ENCODE data around the gene DPYSL5. TPM values are rescaled to one million over a fixed set of nuclear protein-coding genes. Genes with fewer than 3 reads are reported as not detected.

Gene DPYSL5
- total and polyA plus RNA-seq, 2 of the 13 experiments (the other 11 are each of a cell fraction or from before 2014, with no cell fraction given) = 0.15 TPM; not detected in 1

DNA sequence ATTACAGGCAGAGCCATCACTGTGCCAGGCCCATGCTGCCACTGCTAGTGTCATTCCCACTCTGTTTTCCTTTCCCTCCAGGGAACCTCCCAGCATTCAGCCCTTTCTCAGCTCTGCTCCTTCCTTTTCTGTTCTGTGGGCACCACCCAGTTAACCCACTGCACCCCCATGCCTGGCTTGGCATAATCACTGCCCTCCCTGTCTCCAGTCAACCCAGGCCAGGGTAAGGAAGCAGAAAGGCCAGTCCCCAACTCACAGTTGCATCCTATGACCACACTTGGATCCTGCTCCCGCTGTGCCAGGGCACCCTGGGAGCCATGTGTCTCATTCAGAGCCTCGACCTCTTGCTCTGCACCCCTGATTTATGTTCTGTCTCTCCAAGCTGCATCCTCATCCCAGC, 32.2 kb downstream of the DPYSL5 start:
- Histone ChIP-seq H3K27ac (ENCODE audit: extremely low read length, insufficient read depth, low read length) (no peak overlapping the region), H2AFZ (ENCODE audit: low read length) (no peak overlapping the region), H3K4me2 (ENCODE audit: low read depth, low read length) (no peak overlapping the region), H3K27me3 (ENCODE audit: control insufficient read depth in 1 of 2, insufficient read depth in 2 of 2, low read length in 2 of 2) (peaks cover 2 to 35% of the 10 kb centered on the region in 2 experiments; a peak in 4 of 5 replicates), H3K9me3 (ENCODE audit: low read length) (no peaks in the 10 kb centered on the region), H3K36me3 (replicated peaks in 1 of 2; ENCODE audit: control insufficient read depth in 1 of 2, insufficient read depth in 2 of 2, low read length in 2 of 2) (no peaks in the 10 kb centered on the region), H3K79me2 (ENCODE audit: insufficient read depth, low read length) (no peaks in the 10 kb centered on the region), H3K4me3 (replicated peaks in 1 of 3; ENCODE audit: insufficient read depth in 1 of 3, low read depth in 2 of 3, low read length in 3 of 3) (no peak overlapping the region), H3K9ac (ENCODE audit: insufficient read depth, low read depth, low read length) (no peak overlapping the region), H3K4me1 (ENCODE audit: insufficient read depth, low read length) (no peaks in the 10 kb centered on the region), H4K20me1 (ENCODE audit: insufficient read depth, low read length) (no peaks in the 10 kb centered on the region)
- CTCF ChIA-PET (ENCODE audit: low intra/inter-chr PET ratio, low total read pairs) = no interaction called here
- no TSS peak for BruUV-seq (replicated peaks)
- intact Hi-C loops (cut with micrococcal nuclease; ENCODE audit: unreplicated experiment) (no loop called here), in situ Hi-C loops (cut with HindIII; ENCODE audit: extremely low pct_ligation_motif_present, low pct_unique_long_range_greater_than_20kb) (no loop called here)
- WGBS (ENCODE audit: low lambda C conversion rate) = 8% methylated on average over 2 of the region's 2 CpGs
- ATAC-seq (no peak), DNase-seq (ENCODE audit: low spot score) (no peak), FAIRE-seq (no peak)
- no peak for TF ChIP-seq ZNF451 (CRISPR knock-in tag; IDR thresholded peaks at IDR 0.05)
- no peak for TF ChIP-seq RBM22 (optimal IDR thresholded peaks at IDR 0.05; ENCODE audit: low read length)
- no peak for TF ChIP-seq ZNF441 (CRISPR knock-in tag; IDR thresholded peaks at IDR 0.05; ENCODE audit: borderline replicate concordance)
- no peak for TF ChIP-seq ZNF709 (CRISPR knock-in tag; IDR thresholded peaks at IDR 0.05)
- TF ChIP-seq, protein P1, sequence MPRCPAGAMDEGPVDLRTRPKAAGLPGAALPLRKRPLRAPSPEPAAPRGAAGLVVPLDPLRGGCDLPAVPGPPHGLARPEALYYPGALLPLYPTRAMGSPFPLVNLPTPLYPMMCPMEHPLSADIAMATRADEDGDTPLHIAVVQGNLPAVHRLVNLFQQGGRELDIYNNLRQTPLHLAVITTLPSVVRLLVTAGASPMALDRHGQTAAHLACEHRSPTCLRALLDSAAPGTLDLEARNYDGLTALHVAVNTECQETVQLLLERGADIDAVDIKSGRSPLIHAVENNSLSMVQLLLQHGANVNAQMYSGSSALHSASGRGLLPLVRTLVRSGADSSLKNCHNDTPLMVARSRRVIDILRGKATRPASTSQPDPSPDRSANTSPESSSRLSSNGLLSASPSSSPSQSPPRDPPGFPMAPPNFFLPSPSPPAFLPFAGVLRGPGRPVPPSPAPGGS (CRISPR knock-in tag; IDR thresholded peaks at IDR 0.05) = no peak
- no peak for TF ChIP-seq EEA1 (CRISPR knock-in tag; IDR thresholded peaks at IDR 0.05; ENCODE audit: borderline replicate concordance)
- TF ChIP-seq, protein P2, sequence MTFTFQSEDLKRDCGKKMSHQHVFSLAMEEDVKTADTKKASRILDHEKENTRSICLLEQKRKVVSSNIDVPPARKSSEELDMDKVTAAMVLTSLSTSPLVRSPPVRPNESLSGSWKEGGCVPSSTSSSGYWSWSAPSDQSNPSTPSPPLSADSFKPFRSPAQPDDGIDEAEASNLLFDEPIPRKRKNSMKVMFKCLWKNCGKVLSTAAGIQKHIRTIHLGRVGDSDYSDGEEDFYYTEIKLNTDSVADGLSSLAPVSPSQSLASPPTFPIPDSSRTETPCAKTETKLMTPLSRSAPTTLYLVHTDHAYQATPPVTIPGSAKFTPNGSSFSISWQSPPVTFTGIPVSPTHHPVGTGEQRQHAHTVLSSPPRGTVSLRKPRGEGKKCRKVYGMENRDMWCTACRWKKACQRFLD (CRISPR knock-in tag; IDR thresholded peaks at IDR 0.05; ENCODE audit: borderline replicate concordance) = no peak
- TF ChIP-seq NBN (conservative IDR thresholded peaks at IDR 0.05) = no peak
- no peak for TF ChIP-seq ZFYVE20 (CRISPR knock-in tag; IDR thresholded peaks at IDR 0.05; ENCODE audit: borderline replicate concordance, low read depth)
- TF ChIP-seq ZFP36L1 (CRISPR knock-in tag; IDR thresholded peaks at IDR 0.05) = no peak
- TF ChIP-seq MAZ (IDR thresholded peaks at IDR 0.05; ENCODE audit: borderline replicate concordance, low read depth, low read length) = no peak
- TF ChIP-seq MAZ (CRISPR knock-in tag; IDR thresholded peaks at IDR 0.05; ENCODE audit: low read depth) = no peak
- no peak for TF ChIP-seq PAF1 (CRISPR knock-in tag; IDR thresholded peaks at IDR 0.05)
- TF ChIP-seq KDM5A (IDR thresholded peaks at IDR 0.05; ENCODE audit: borderline replicate concordance, low read length) = no peak
- TF ChIP-seq NR2F1 (CRISPR knock-in tag; IDR thresholded peaks at IDR 0.05) = no peak
- TF ChIP-seq ZNF652 (CRISPR knock-in tag; IDR thresholded peaks at IDR 0.05; ENCODE audit: borderline replicate concordance, low read depth) = no peak
- TF ChIP-seq, protein P3, sequence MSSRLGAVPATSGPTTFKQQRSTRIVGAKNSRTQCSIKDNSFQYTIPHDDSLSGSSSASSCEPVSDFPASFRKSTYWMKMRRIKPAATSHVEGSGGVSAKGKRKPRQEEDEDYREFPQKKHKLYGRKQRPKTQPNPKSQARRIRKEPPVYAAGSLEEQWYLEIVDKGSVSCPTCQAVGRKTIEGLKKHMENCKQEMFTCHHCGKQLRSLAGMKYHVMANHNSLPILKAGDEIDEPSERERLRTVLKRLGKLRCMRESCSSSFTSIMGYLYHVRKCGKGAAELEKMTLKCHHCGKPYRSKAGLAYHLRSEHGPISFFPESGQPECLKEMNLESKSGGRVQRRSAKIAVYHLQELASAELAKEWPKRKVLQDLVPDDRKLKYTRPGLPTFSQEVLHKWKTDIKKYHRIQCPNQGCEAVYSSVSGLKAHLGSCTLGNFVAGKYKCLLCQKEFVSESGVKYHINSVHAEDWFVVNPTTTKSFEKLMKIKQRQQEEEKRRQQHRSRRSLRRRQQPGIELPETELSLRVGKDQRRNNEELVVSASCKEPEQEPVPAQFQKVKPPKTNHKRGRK (CRISPR knock-in tag; IDR thresholded peaks at IDR 0.05) = no peak
- POLR2A ChIA-PET = no interaction called here

All from HepG2 (cell line).